ENCODE results near the gene AP1M1.
A peak's percentile ranks its signal among the peaks of the same experiment; 100 is the strongest.

The AP1M1 gene

GRCh38 chr19:16185768-16186123, 12.0 kb upstream of the AP1M1 start:
- no peaks in the 10 kb centered on the region for H3K9me3 ChIP-seq (ENCODE audit: insufficient read depth, low read depth, low read length)
- H3K4me3 ChIP-seq (ENCODE audit: low read length), result peak overlapping the region; percentile 73
- 4% methylated on average over 20 of the region's 20 CpGs for WGBS
- no peaks in the 10 kb centered on the region for H3K4me1 ChIP-seq (ENCODE audit: insufficient read depth, low read length)
- peak overlapping the region; percentile 79 for H3K27ac ChIP-seq (ENCODE audit: low read depth, low read length)
- peak overlapping the region; percentile 90 for H3K9ac ChIP-seq (ENCODE audit: low read depth, low read length)
- no peaks in the 10 kb centered on the region for H3K27me3 ChIP-seq (ENCODE audit: insufficient read depth, low read length)
- peaks cover 34% of the 10 kb centered on the region for H3K36me3 ChIP-seq (ENCODE audit: insufficient read depth, low read length)

DNA sequence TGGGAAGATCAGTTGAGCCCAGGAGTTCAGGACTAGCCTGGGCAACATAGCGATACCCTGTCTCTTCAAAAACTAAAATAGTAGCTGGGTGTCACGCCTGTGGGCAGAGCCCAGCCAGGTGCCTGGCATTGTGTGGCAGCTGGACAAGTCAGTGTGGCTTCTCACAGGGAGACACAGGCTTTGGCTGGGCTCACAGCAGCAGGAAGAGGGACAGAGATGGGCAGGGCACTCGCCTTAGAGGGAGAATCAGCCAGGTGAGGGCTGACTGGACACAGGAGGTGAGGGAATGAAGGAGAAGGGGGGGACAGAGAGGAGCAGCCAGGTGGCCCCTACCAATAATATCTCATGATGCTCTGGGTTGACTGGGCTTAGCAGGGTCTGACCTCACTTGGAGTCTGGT, 9.2 kb upstream of the AP1M1 start:
- no peaks in the 10 kb centered on the region for H3K27me3 ChIP-seq (ENCODE audit: insufficient read depth, low read length)
- H3K4me1 ChIP-seq (ENCODE audit: insufficient read depth, low read length), result no peaks in the 10 kb centered on the region
- no peak overlapping the region for H3K9ac ChIP-seq (ENCODE audit: low read depth, low read length)
- H3K4me3 ChIP-seq (ENCODE audit: low read length), result no peak overlapping the region
- no peak overlapping the region for H3K27ac ChIP-seq (ENCODE audit: low read depth, low read length)
- WGBS, result 92% methylated on average over 3 of the region's 3 CpGs
- H3K9me3 ChIP-seq (ENCODE audit: insufficient read depth, low read depth, low read length), result no peaks in the 10 kb centered on the region
- H3K36me3 ChIP-seq (ENCODE audit: insufficient read depth, low read length), result peaks cover 51% of the 10 kb centered on the region

DNA sequence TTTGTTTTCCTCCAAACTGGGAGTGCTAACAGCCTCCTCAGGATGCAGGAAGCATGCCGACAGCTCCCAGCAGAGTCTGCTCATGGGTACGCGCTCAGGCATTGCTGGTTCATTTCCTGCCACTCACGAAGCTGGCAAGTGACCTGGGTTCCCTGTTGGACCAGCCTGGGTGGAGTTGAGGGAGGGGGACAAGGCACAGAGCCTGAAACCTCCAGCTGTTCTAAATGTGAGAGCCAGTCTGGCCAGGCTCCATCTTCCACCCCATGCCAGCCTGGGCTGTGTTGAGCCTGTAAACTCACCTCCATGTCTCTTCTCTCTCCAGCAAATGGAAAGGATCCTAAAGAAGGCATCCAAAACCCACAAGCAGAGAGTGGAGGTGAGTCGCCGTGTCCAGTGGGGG, 7.5 kb upstream of the AP1M1 start:
- no peak overlapping the region for H3K4me3 ChIP-seq (ENCODE audit: low read length)
- peaks cover 51% of the 10 kb centered on the region for H3K36me3 ChIP-seq (ENCODE audit: insufficient read depth, low read length)
- no peak overlapping the region for H3K9ac ChIP-seq (ENCODE audit: low read depth, low read length)
- H3K4me1 ChIP-seq (ENCODE audit: insufficient read depth, low read length), result no peaks in the 10 kb centered on the region
- no peak overlapping the region for H3K27ac ChIP-seq (ENCODE audit: low read depth, low read length)
- no peaks in the 10 kb centered on the region for H3K9me3 ChIP-seq (ENCODE audit: insufficient read depth, low read depth, low read length)
- WGBS, result 98% methylated on average over 6 of the region's 6 CpGs
- H3K27me3 ChIP-seq (ENCODE audit: insufficient read depth, low read length), result no peaks in the 10 kb centered on the region

DNA sequence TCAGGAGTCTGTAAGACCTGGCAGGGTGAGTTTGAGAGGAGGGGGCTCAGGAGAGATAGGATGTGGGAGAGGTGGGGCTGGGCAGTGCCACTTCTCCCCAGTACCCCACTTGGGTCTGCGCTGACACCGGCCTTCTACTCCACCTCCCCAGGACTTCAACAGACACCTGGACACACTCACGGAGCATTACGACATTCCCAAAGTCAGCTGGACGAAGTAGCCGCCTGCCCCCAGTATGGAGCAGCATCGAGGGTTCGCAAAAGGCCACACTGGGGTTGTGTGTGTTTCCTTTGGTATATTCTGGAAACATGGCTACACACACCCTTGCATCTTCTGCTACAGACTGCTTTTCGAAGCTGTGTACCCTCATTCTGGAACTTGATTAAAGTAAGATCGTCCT, 7.0 kb upstream of the AP1M1 start:
- Histone ChIP-seq H3K9ac (ENCODE audit: low read depth, low read length) (no peak overlapping the region), H3K36me3 (ENCODE audit: insufficient read depth, low read length) (peaks cover 51% of the 10 kb centered on the region)
- WGBS, result 95% methylated on average over 10 of the region's 10 CpGs

GRCh38 chr19:16191216-16191908, 6.3 kb upstream of the AP1M1 start:
- 94% methylated on average over 16 of the region's 16 CpGs for WGBS

More for the DNA sequence above, 7.0 kb upstream of the AP1M1 start:
- no peaks in the 10 kb centered on the region for H3K27me3 ChIP-seq (ENCODE audit: insufficient read depth, low read length)
- H3K4me1 ChIP-seq (ENCODE audit: insufficient read depth, low read length), result no peaks in the 10 kb centered on the region
- no peak overlapping the region for H3K4me3 ChIP-seq (ENCODE audit: low read length)
- H3K27ac ChIP-seq (ENCODE audit: low read depth, low read length), result no peak overlapping the region
- H3K9me3 ChIP-seq (ENCODE audit: insufficient read depth, low read depth, low read length), result no peaks in the 10 kb centered on the region

DNA sequence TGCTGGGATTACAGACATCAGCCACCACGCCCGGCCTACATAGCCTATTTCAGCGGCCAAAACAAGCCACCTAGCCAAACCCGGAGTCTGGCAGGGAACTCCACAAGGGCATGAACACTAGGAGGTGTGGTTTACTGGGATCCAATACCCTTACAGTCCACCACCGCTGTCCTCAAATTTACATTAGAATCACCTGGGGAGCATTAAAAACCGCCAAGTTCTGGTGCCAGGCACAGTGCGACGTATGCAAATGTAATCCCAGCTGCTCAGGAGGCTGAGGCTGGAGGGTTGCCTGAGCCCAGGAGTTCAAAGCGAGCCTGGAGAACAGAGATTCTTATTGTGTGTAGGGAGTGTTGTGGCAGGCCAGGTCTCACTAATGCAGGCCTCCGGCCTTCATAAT, 4.2 kb upstream of the AP1M1 start:
- H3K27ac ChIP-seq (ENCODE audit: low read depth, low read length), result no peak overlapping the region
- H3K4me1 ChIP-seq (ENCODE audit: insufficient read depth, low read length), result peaks cover 5% of the 10 kb centered on the region; the same call in 1 of the 2 replicates
- no peaks in the 10 kb centered on the region for H3K9me3 ChIP-seq (ENCODE audit: insufficient read depth, low read depth, low read length)
- no peak overlapping the region for H3K9ac ChIP-seq (ENCODE audit: low read depth, low read length)
- 60% methylated on average over 10 of the region's 10 CpGs for WGBS
- H3K27me3 ChIP-seq (ENCODE audit: insufficient read depth, low read length), result no peaks in the 10 kb centered on the region
- H3K4me3 ChIP-seq (ENCODE audit: low read length), result no peak overlapping the region
- peaks cover 37% of the 10 kb centered on the region for H3K36me3 ChIP-seq (ENCODE audit: insufficient read depth, low read length)

More at GRCh38 chr19:16191216-16191908, 6.3 kb upstream of the AP1M1 start:
- no peak overlapping the region for H3K4me3 ChIP-seq (ENCODE audit: low read length)
- no peak overlapping the region for H3K27ac ChIP-seq (ENCODE audit: low read depth, low read length)
- no peaks in the 10 kb centered on the region for H3K27me3 ChIP-seq (ENCODE audit: insufficient read depth, low read length)
- no peaks in the 10 kb centered on the region for H3K9me3 ChIP-seq (ENCODE audit: insufficient read depth, low read depth, low read length)
- H3K9ac ChIP-seq (ENCODE audit: low read depth, low read length), result no peak overlapping the region
- no peaks in the 10 kb centered on the region for H3K4me1 ChIP-seq (ENCODE audit: insufficient read depth, low read length)
- H3K36me3 ChIP-seq (ENCODE audit: insufficient read depth, low read length), result peaks cover 51% of the 10 kb centered on the region

DNA sequence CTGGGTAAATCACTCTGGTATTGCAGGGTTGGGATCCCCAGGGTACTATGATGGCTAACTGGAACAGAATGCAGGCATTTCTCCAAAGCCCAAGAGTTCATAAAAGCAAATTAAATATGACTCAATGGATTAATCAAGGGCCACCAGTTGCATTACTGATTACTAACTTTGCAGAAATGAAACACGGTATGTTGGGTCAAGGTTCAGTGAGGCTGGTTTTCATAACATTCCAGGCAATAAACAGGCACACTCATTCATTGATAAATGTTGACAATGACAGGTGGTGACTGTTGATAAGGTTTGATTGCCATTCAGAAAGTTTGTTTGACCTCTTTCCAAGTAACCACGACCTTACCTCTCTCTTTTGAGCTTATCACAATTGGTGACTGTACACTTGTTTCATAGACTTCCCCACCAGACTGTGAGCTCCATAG, 506 bp upstream of the AP1M1 start:
- H3K9me3 ChIP-seq (ENCODE audit: insufficient read depth, low read depth, low read length), result no peaks in the 10 kb centered on the region
- H3K4me3 ChIP-seq (ENCODE audit: low read length), result peak overlapping the region; percentile 94
- peaks cover 2% of the 10 kb centered on the region; the same call in 1 of the 2 replicates for H3K36me3 ChIP-seq (ENCODE audit: insufficient read depth, low read length)
- H3K27ac ChIP-seq (ENCODE audit: low read depth, low read length), result peak overlapping the region; percentile 3; the same call in 1 of the 2 replicates
- no peaks in the 10 kb centered on the region for H3K27me3 ChIP-seq (ENCODE audit: insufficient read depth, low read length)
- H3K9ac ChIP-seq (ENCODE audit: low read depth, low read length), result peak overlapping the region; percentile 57
- H3K4me1 ChIP-seq (ENCODE audit: insufficient read depth, low read length), result peaks cover 5% of the 10 kb centered on the region; the same call in 1 of the 2 replicates
- 61% methylated on average over 2 of the region's 2 CpGs for WGBS

DNA sequence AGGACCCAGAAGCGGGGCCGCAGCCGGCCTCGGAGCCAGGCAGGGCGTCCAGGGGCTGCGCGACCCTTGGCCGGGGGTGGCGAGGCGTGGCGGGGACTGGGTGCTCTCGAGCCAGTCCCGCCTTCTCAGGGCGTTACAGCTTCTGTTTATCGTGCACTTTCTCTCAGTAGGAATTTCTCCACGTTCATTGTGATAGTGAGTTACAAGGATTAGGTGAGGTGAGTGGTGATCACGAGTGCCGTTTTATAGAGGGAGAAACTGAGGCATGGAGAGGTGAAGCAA, 600 bp downstream of the AP1M1 start:
- WGBS, result 4% methylated on average over 18 of the region's 18 CpGs
- Histone ChIP-seq H3K36me3 (ENCODE audit: insufficient read depth, low read length) (0 out of 2 replicates have a peak, but pooled peaks cover 2% of the 10 kb centered on the region), H3K9ac (ENCODE audit: low read depth, low read length) (peak overlapping the region; percentile 75), H3K27ac (ENCODE audit: low read depth, low read length) (0 out of 2 replicates have a peak overlapping the region, but pooled peaks have one; percentile 51), H3K9me3 (ENCODE audit: insufficient read depth, low read depth, low read length) (no peaks in the 10 kb centered on the region), H3K4me1 (ENCODE audit: insufficient read depth, low read length) (peaks cover 5% of the 10 kb centered on the region; the same call in 1 of the 2 replicates), H3K27me3 (ENCODE audit: insufficient read depth, low read length) (no peaks in the 10 kb centered on the region), H3K4me3 (ENCODE audit: low read length) (peak overlapping the region; percentile 94)

- H3K9ac ChIP-seq (ENCODE audit: low read depth, low read length), result no peak overlapping the region
Observed at GRCh38 chr19:16199275-16199932, 1.7 kb downstream of the AP1M1 start.

GRCh38 chr19:16200038-16201010, 2.6 kb downstream of the AP1M1 start:
- no peak overlapping the region for H3K27ac ChIP-seq (ENCODE audit: low read depth, low read length)
- H3K4me3 ChIP-seq (ENCODE audit: low read length), result no peak overlapping the region
- H3K27me3 ChIP-seq (ENCODE audit: insufficient read depth, low read length), result no peaks in the 10 kb centered on the region
- peaks cover 5% of the 10 kb centered on the region; the same call in 1 of the 2 replicates for H3K4me1 ChIP-seq (ENCODE audit: insufficient read depth, low read length)
- H3K36me3 ChIP-seq (ENCODE audit: insufficient read depth, low read length), result peaks cover 8% of the 10 kb centered on the region; the same call in 1 of the 2 replicates
- no peaks in the 10 kb centered on the region for H3K9me3 ChIP-seq (ENCODE audit: insufficient read depth, low read depth, low read length)
- 91% methylated on average over 20 of the region's 20 CpGs for whole genome bisulfite sequencing
- no peak overlapping the region for H3K9ac ChIP-seq (ENCODE audit: low read depth, low read length)

More at GRCh38 chr19:16199275-16199932, 1.7 kb downstream of the AP1M1 start:
- Histone ChIP-seq H3K27ac (ENCODE audit: low read depth, low read length) (no peak overlapping the region), H3K9me3 (ENCODE audit: insufficient read depth, low read depth, low read length) (no peaks in the 10 kb centered on the region), H3K4me1 (ENCODE audit: insufficient read depth, low read length) (peaks cover 5% of the 10 kb centered on the region; the same call in 1 of the 2 replicates), H3K27me3 (ENCODE audit: insufficient read depth, low read length) (no peaks in the 10 kb centered on the region), H3K4me3 (ENCODE audit: low read length) (no peak overlapping the region), H3K36me3 (ENCODE audit: insufficient read depth, low read length) (peaks cover 8% of the 10 kb centered on the region; the same call in 1 of the 2 replicates)
- WGBS, result 90% methylated on average over 9 of the region's 9 CpGs

All from HUES64 (cell line).